Trophoblast cell (in vitro differentiated cells and primary cell): ENCODE results near the gene PASK.

Experiments
- DNase-seq, 2 donors: peaks; one replicate each; pipeline ENCODE4 v3.0.0-alpha.2; 2016
- H2AFZ ChIP-seq: 2 replicates; pipeline ENCODE4 v1.6.1; 2013; ENCODE audit warnings: low read length, moderate library complexity, mild to moderate bottlenecking; ENCODE audit not compliant: insufficient read depth, poor library complexity
- H2AK5ac ChIP-seq: 2 replicates; pipeline ENCODE4 v1.6.1; 2013; ENCODE audit warnings: mild to moderate bottlenecking, low read length
- H2BK120ac ChIP-seq: 2 replicates; pipeline ENCODE4 v1.6.1; 2013; ENCODE audit warnings: low read length, mild to moderate bottlenecking, moderate library complexity; ENCODE audit not compliant: insufficient read depth, poor library complexity
- H2BK12ac ChIP-seq: 2 replicates; pipeline ENCODE4 v1.6.1; 2013; ENCODE audit warnings: mild to moderate bottlenecking, low read length, moderate library complexity
- H2BK5ac ChIP-seq: 2 replicates; pipeline ENCODE4 v1.6.1; 2013; ENCODE audit warnings: low read length, low read depth, moderate library complexity, mild to moderate bottlenecking; ENCODE audit not compliant: poor library complexity
- H3K14ac ChIP-seq: 2 replicates; pipeline ENCODE4 v1.6.1; 2013; ENCODE audit warnings: mild to moderate bottlenecking, low read length
- H3K18ac ChIP-seq: 2 replicates; pipeline ENCODE4 v1.6.1; 2013; ENCODE audit warnings: mild to moderate bottlenecking, low read length
- H3K23ac ChIP-seq: 2 replicates; pipeline ENCODE4 v1.6.1; 2013; ENCODE audit warnings: low read length
- H3K27ac ChIP-seq: 2 replicates; pipeline ENCODE4 v1.5.1; 2013; ENCODE audit warnings: low read depth, mild to moderate bottlenecking, inconsistent platforms, low read length, moderate library complexity
- H3K27me3 ChIP-seq: 2 replicates; pipeline ENCODE4 v1.6.1; 2013; ENCODE audit warnings: inconsistent platforms, mild to moderate bottlenecking, low read length, moderate library complexity; ENCODE audit not compliant: insufficient read depth
- H3K36me3 ChIP-seq, 2 experiments: 1 replicate in 1 of 2; 2 replicates in 1 of 2; pipeline ENCODE4 v1.6.1; 2013; ENCODE audit warnings: low read length in 2 of 2, mild to moderate bottlenecking in 2 of 2, moderate library complexity in 1 of 2; ENCODE audit not compliant: insufficient read depth in 2 of 2, control insufficient read depth in 1 of 2
- H3K4ac ChIP-seq: 2 replicates; pipeline ENCODE4 v1.6.1; 2013; ENCODE audit warnings: low read depth, mild to moderate bottlenecking, low read length, moderate library complexity
- H3K4me1 ChIP-seq, 2 experiments: 1 replicate in 1 of 2; 2 replicates in 1 of 2; pipeline ENCODE4 v1.6.1; 2013; ENCODE audit warnings: low read length in 2 of 2, mild to moderate bottlenecking in 2 of 2, moderate library complexity in 1 of 2; ENCODE audit not compliant: insufficient read depth in 2 of 2, control insufficient read depth in 1 of 2
- H3K4me2 ChIP-seq: 2 replicates; pipeline ENCODE4 v1.6.1; 2013; ENCODE audit warnings: inconsistent platforms, mild to moderate bottlenecking, low read length, moderate library complexity
- H3K4me3 ChIP-seq: 2 replicates; pipeline ENCODE4 v1.5.1; 2013; ENCODE audit warnings: mild to moderate bottlenecking, low read depth, low read length, inconsistent platforms
- H3K79me1 ChIP-seq: one replicate; pipeline ENCODE4 v1.6.1; 2013; ENCODE audit warnings: low read length
- H3K79me2 ChIP-seq: 2 replicates; pipeline ENCODE4 v1.6.1; 2013; ENCODE audit warnings: low read length, mild to moderate bottlenecking; ENCODE audit not compliant: control insufficient read depth, insufficient read depth, poor library complexity
- H3K9ac ChIP-seq: 2 replicates; pipeline ENCODE4 v1.6.1; 2013; ENCODE audit warnings: mild to moderate bottlenecking, low read length
- H3K9me3 ChIP-seq: 2 replicates; pipeline ENCODE4 v1.6.1; 2013; ENCODE audit warnings: low read depth, mild to moderate bottlenecking, control low read depth, inconsistent platforms, low read length; ENCODE audit not compliant: insufficient read depth
- H4K12ac ChIP-seq: 2 replicates; pipeline ENCODE4 v1.6.1; 2013; ENCODE audit warnings: low read depth, mild to moderate bottlenecking, low read length, moderate library complexity
- H4K8ac ChIP-seq: 2 replicates; pipeline ENCODE4 v1.6.1; 2013; ENCODE audit warnings: low read depth, mild to moderate bottlenecking, low read length, moderate library complexity
- H4K91ac ChIP-seq: one replicate; pipeline ENCODE4 v1.6.1; 2013; ENCODE audit warnings: low read depth, mild to moderate bottlenecking, low read length, moderate library complexity
- WGBS: extraction: QIAGEN DNeasy Blood & Tissue Kit; methylation state at CpG from one replicate; pipeline ENCODE4 v1.1.7; 2013; ENCODE audit warnings: missing lambda C conversion rate; ENCODE audit not compliant: insufficient read length, insufficient coverage; ENCODE audit errors: extremely low coverage; 5-methylcytosine and 5-hydroxymethylcytosine counted together

Gene PASK

DNA sequence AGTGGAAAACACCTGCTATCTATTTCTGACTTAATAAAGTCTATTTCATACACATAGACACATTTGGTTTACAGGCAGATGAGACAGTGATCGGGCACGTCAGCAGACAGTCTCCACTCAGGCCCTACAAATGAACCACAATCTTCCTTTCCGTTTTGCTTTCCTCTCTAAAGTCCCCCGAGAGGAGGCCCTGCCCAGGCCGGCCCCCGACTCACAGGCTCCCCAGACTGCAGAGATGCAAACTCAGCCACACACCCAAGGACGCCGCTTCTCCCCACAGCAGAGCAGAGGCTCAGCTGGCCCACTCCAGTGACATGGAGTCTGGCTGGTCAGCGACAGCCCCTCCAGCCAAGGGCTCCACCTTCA lies 37.8 kb downstream of the PASK start:
- Histone ChIP-seq H2AK5ac (no peak overlapping the region), H4K91ac (no peak overlapping the region), H2BK12ac (no peak overlapping the region), H3K14ac (no peak overlapping the region), H3K4ac (no peak overlapping the region), H3K4me1 (no peaks in the 10 kb centered on the region), H3K9ac (no peak overlapping the region), H3K79me1 (no peaks in the 10 kb centered on the region), H3K18ac (no peak overlapping the region), H2AFZ (no peak overlapping the region), H2BK5ac (no peak overlapping the region), H4K8ac (no peak overlapping the region), H3K4me2 (no peak overlapping the region), H3K9me3 (peaks cover 3% of the 10 kb centered on the region), H2BK120ac (no peak overlapping the region), H3K23ac (no peak overlapping the region), H3K27me3 (no peaks in the 10 kb centered on the region), H3K79me2 (no peaks in the 10 kb centered on the region), H4K12ac (no peak overlapping the region), H3K4me3 (no peak overlapping the region), H3K36me3 (peaks cover 22 to 25% of the 10 kb centered on the region in 2 experiments), H3K27ac (no peak overlapping the region)
- DNase-seq: no peak
- no CpG with 5 or more reads among the region's 9 CpGs for WGBS

DNA sequence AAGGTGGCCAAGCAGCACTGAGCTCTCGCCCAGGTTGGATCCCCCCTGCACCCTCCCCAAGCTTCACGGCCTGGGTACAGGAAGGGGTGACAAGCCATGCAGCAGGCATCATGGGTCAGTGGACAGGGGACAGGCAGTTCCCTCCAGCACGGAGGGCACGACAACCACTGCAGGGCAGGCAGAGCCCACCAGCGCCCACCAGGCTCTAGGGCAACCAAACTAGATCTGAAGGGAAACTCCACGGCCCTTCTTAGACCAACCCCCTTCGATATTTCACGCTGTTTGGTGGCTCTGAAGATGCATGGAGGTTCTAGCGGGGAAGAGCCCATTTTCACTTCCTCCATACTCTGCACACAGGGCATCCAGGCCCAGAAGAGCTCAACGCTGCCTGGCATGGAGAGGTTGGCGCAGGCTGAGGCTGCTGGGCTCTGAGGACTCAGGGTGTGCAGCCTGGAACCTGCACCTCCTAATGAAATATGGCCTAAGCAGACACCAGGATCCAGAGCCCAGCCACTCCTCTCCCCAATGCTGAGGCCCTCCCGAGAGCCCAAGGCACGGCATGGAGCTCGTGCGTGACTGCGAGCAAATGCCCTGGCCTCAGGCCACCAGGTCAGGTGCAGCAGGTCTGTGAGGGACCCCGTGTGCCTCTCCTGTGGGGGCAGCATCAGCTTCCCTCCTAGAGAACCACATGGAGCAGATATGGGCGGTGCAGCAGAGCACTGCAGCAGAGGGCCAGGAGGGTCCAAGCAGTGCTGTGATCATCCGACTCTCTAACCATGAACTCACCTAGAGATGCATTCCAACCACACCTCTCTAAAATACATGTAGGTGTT lies 38.4 kb downstream of the PASK start:
- Histone ChIP-seq H3K4me2 (no peak overlapping the region), H3K14ac (no peak overlapping the region), H2BK5ac (no peak overlapping the region), H3K4me1 (no peaks in the 10 kb centered on the region), H3K4me3 (no peak overlapping the region), H3K27ac (no peak overlapping the region), H2AK5ac (no peak overlapping the region), H3K4ac (no peak overlapping the region), H4K8ac (no peak overlapping the region), H4K91ac (no peak overlapping the region), H3K9ac (no peak overlapping the region), H3K9me3 (peaks cover 3% of the 10 kb centered on the region), H2AFZ (no peak overlapping the region), H3K18ac (no peak overlapping the region), H3K79me1 (no peaks in the 10 kb centered on the region), H3K23ac (no peak overlapping the region), H2BK120ac (no peak overlapping the region), H3K27me3 (no peaks in the 10 kb centered on the region), H4K12ac (no peak overlapping the region), H2BK12ac (no peak overlapping the region), H3K36me3 (peaks cover 22 to 25% of the 10 kb centered on the region in 2 experiments), H3K79me2 (no peaks in the 10 kb centered on the region)
- DNase-seq: no peak
- no CpG with 5 or more reads among the region's 19 CpGs for WGBS

- Histone ChIP-seq H3K14ac (no peak overlapping the region), H2BK5ac (no peak overlapping the region), H2BK120ac (no peak overlapping the region), H3K4me1 (no peaks in the 10 kb centered on the region), H2BK12ac (no peak overlapping the region), H3K18ac (no peak overlapping the region), H4K12ac (no peak overlapping the region), H3K9me3 (peaks cover 3% of the 10 kb centered on the region), H2AFZ (no peak overlapping the region), H3K9ac (no peak overlapping the region), H3K27me3 (no peaks in the 10 kb centered on the region), H3K4ac (no peak overlapping the region), H3K36me3 (peaks cover 22 to 25% of the 10 kb centered on the region in 2 experiments), H4K8ac (no peak overlapping the region), H3K23ac (no peak overlapping the region), H2AK5ac (no peak overlapping the region), H3K4me3 (no peak overlapping the region), H4K91ac (no peak overlapping the region), H3K79me1 (no peaks in the 10 kb centered on the region), H3K4me2 (no peak overlapping the region), H3K27ac (no peak overlapping the region), H3K79me2 (no peaks in the 10 kb centered on the region)
- WGBS: no CpG with 5 or more reads among the region's 9 CpGs
- no peak for DNase-seq
These were observed 39.1 kb downstream of the PASK start for GRCh38 chr2:241110089-241110606.

GRCh38 chr2:241109210-241110088 lies 39.8 kb downstream of the PASK start:
- H3K9me3 ChIP-seq: peaks cover 3% of the 10 kb centered on the region
- H3K4me3 ChIP-seq: no peak overlapping the region
- H3K27me3 ChIP-seq: no peaks in the 10 kb centered on the region
- no peaks in the 10 kb centered on the region for H3K79me2 ChIP-seq
- H2AFZ ChIP-seq: no peak overlapping the region
- no peak overlapping the region for H3K18ac ChIP-seq
- no peak overlapping the region for H4K12ac ChIP-seq
- H3K4me1 ChIP-seq: no peaks in the 10 kb centered on the region
- H3K14ac ChIP-seq: no peak overlapping the region
- no peak for DNase-seq
- no peak overlapping the region for H3K23ac ChIP-seq
- peaks cover 21 to 23% of the 10 kb centered on the region in 2 experiments for H3K36me3 ChIP-seq
- H4K91ac ChIP-seq: no peak overlapping the region
- H2AK5ac ChIP-seq: no peak overlapping the region
- H2BK12ac ChIP-seq: no peak overlapping the region
- whole genome bisulfite sequencing: no CpG with 5 or more reads among the region's 14 CpGs
- H3K4ac ChIP-seq: no peak overlapping the region
- H3K27ac ChIP-seq: no peak overlapping the region
- H3K9ac ChIP-seq: no peak overlapping the region
- no peak overlapping the region for H2BK5ac ChIP-seq
- H3K4me2 ChIP-seq: no peak overlapping the region
- H2BK120ac ChIP-seq: no peak overlapping the region
- no peaks in the 10 kb centered on the region for H3K79me1 ChIP-seq
- no peak overlapping the region for H4K8ac ChIP-seq
